ENCODE results near the gene CHRNA5.

The CHRNA5 gene

GRCh38 chr15:78633348-78633747 lies 68.0 kb downstream of the CHRNA5 start:
- no peak for DNase-seq (ENCODE audit: low read depth in 1 of 2, low spot score in 1 of 2)
- TF ChIP-seq POLR2AphosphoS5 (IDR thresholded peaks at IDR 0.05; ENCODE audit: low read depth) (no peak), SPI1 (IDR thresholded peaks at IDR 0.05; ENCODE audit: borderline replicate concordance, low read depth) (no peak), GABPA (IDR thresholded peaks at IDR 0.05; ENCODE audit: low read depth) (no peak), REST (IDR thresholded peaks at IDR 0.05; ENCODE audit: insufficient replicate concordance, low read depth) (no peak)
- TF ChIP-seq, protein P1, sequence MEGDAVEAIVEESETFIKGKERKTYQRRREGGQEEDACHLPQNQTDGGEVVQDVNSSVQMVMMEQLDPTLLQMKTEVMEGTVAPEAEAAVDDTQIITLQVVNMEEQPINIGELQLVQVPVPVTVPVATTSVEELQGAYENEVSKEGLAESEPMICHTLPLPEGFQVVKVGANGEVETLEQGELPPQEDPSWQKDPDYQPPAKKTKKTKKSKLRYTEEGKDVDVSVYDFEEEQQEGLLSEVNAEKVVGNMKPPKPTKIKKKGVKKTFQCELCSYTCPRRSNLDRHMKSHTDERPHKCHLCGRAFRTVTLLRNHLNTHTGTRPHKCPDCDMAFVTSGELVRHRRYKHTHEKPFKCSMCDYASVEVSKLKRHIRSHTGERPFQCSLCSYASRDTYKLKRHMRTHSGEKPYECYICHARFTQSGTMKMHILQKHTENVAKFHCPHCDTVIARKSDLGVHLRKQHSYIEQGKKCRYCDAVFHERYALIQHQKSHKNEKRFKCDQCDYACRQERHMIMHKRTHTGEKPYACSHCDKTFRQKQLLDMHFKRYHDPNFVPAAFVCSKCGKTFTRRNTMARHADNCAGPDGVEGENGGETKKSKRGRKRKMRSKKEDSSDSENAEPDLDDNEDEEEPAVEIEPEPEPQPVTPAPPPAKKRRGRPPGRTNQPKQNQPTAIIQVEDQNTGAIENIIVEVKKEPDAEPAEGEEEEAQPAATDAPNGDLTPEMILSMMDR (IDR thresholded peaks at IDR 0.05; ENCODE audit: insufficient read depth, low read length): no peak
- Histone ChIP-seq H3K27me3 (ENCODE audit: insufficient read depth, poor library complexity, severe bottlenecking) (no peaks in the 10 kb centered on the region), H3K27ac (replicated peaks) (no peak overlapping the region), H3K4me3 (replicated peaks; ENCODE audit: insufficient read depth, low read length) (no peak overlapping the region)

GRCh38 chr15:78634210-78635145 lies 69.2 kb downstream of the CHRNA5 start:
- Histone ChIP-seq H3K27ac (replicated peaks) (no peak overlapping the region), H3K27me3 (ENCODE audit: insufficient read depth, poor library complexity, severe bottlenecking) (no peaks in the 10 kb centered on the region), H3K4me3 (replicated peaks; ENCODE audit: insufficient read depth, low read length) (no peak overlapping the region)
- DNase-seq (ENCODE audit: low read depth in 1 of 2, low spot score in 1 of 2): no peak
- TF ChIP-seq POLR2AphosphoS5 (IDR thresholded peaks at IDR 0.05; ENCODE audit: low read depth) (no peak), SPI1 (IDR thresholded peaks at IDR 0.05; ENCODE audit: borderline replicate concordance, low read depth) (no peak), GABPA (IDR thresholded peaks at IDR 0.05; ENCODE audit: low read depth) (no peak), REST (IDR thresholded peaks at IDR 0.05; ENCODE audit: insufficient replicate concordance, low read depth) (no peak)
- TF ChIP-seq, protein P1 (IDR thresholded peaks at IDR 0.05; ENCODE audit: insufficient read depth, low read length): no peak

- DNase-seq (ENCODE audit: low read depth in 1 of 2, low spot score in 1 of 2): no peak
- TF ChIP-seq GABPA (IDR thresholded peaks at IDR 0.05; ENCODE audit: low read depth): no peak
- TF ChIP-seq POLR2AphosphoS5 (IDR thresholded peaks at IDR 0.05; ENCODE audit: low read depth): no peak
- no peak for TF ChIP-seq REST (IDR thresholded peaks at IDR 0.05; ENCODE audit: insufficient replicate concordance, low read depth)
- TF ChIP-seq, protein P1 (IDR thresholded peaks at IDR 0.05; ENCODE audit: insufficient read depth, low read length): no peak
- no peak for TF ChIP-seq SPI1 (IDR thresholded peaks at IDR 0.05; ENCODE audit: borderline replicate concordance, low read depth)
- H3K27ac ChIP-seq (replicated peaks): no peak overlapping the region
- peaks cover 8% of the 10 kb centered on the region for H3K27me3 ChIP-seq (ENCODE audit: insufficient read depth, poor library complexity, severe bottlenecking)
- no peak overlapping the region for H3K4me3 ChIP-seq (replicated peaks; ENCODE audit: insufficient read depth, low read length)
Measured at GRCh38 chr15:78635346-78635745, 70.0 kb downstream of the CHRNA5 start.

Measured in HL-60 (cell line).